ENCODE data around the gene PDE4D.
"Not testable (repeated sequence)": the region's sequence is repeated elsewhere in the genome, so short reads cannot be mapped to it uniquely, and the experiment has no call there.

The PDE4D gene

DNA sequence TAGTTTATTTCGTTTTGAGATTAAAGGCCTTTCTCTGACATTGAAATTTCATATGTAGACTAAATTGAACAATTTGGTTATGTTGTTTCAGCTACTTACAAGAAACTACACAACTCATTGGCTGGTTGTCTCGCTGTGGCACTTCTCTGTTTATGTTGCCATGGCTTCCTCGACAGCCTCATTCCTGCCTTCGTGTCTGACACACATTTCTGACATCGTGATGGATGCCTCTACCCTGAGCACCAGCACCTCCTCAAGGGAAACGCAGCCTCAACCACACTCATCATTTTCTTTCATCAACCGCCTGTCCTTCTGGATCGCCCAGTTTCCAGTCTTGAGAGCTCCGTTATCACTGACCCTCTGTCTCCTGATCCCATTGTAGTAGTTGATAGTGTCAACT lies 562.8 kb downstream of the PDE4D start:
- no peak for DNase-seq (ENCODE audit: low read depth, low spot score)

DNA sequence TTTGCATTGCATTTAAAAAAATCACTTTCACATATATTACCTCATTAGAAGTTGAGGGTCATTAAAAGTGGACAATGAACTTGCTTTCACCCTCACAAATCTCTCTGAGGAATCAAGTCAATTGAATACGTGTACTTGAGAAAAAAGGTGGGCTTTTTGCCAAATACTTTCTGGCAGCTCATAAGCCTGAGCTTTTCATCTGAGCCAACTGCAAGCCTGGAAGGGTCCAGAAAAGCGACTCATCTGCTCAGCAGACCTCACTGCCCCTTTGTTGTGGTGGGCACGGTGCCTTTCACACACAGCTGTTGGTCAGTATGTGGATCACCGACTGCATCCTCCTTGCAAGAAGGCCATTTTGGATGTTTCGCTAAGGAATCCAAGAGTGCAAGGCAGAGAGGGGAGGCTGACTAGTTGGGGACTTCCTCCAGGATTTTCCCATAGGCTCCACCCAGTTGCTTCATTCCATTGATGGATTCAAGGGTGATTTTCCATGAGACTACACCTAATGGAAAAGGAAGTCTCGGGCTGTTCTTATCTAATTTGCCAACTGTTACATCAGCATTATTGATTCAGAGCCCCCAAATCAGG lies 564.7 kb downstream of the PDE4D start:
- DNase-seq (ENCODE audit: low read depth, low spot score): no peak

DNA sequence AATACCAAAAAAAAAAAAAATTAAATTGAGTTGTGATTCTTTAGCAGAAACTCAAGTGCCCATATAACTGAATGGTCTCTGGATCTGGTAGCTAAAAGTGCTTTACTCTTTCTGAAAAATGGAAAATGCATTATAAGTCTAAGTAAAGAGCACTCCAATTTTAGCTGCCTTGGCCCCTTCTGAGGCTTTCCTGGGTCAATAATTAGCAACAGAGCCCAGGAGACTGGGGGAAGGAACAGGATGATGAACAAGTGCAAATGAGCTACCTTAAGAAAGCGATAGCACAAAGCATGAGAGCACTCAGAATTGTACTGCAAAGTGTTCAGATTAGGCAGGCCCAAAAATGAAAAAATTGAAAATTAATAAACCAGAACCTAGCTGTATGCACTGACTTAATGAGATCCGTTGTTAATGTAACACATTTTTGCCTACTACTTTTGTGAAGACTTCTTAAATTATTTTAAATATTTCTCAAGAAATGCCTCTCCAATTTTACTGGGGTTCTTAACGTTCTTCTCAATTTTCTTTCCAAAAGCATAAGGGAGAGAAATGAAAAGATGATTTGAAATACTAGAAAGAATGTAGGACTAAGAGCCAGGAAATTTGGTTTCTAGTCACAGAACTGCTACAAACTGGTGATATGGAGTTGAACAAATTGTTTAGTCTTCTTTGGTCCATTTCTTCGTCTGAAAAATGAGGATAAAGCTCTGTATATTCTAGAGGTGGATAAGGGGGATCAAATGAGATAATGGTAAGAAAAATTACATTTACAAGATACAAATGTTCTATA lies 566.1 kb downstream of the PDE4D start:
- no peak for DNase-seq (ENCODE audit: low read depth, low spot score)

DNA sequence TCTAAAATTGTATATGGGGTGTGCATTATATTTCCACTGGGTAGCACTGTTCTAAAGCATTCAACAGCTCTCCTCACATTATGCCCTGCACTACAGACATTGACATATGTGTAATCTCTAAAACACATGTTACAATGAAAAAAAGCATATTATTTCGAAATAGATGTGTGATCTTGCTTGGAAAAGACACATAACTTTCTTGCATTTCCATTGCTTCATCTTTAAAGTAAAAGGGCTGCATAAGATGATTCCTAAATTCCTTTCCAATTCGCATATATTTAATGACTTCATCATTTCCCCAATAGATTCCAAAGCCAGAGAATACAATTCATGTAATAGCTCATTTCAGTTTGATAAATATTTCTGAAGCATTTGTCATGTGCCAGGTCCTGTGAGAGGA lies 566.9 kb downstream of the PDE4D start:
- no peak for DNase-seq (ENCODE audit: low read depth, low spot score)

DNA sequence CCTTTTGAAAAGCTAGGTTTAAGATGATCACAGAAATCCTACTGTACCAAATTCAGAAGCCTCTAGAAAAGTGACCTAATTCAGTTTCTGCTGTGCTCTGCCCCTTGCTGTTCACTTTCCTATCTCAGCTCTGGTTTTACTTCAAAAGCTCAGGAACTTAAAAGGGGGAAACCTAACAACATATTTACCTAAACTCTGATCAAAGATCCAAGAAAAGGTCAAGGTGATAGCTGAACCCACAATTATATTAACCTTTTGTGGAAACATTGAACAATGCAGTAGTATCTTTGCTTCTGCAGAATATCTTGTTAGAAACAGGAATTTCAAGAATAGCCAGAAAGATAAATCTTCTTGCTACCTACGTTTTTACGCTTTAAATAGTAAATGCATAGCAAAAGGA lies 568.5 kb downstream of the PDE4D start:
- no peak for DNase-seq (ENCODE audit: low read depth, low spot score)

DNA sequence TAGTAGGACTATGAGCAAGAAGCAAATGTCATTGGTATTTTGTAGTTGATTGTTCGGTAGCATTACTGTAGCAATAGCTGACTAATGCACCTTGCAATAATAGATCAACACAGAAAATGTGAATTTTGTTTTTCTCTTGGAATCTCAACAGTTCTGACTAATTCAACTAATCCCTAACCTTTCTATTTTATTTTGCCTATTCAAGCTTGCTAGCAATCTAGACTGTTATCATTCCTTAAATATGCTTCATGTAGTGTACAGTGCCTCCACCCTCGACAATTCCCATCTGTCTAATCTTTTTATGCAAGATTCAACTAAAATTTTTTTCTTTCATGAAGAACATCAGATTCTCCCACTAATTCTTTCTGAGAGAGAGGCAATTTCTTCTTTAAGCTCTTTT lies 570.6 kb downstream of the PDE4D start:
- DNase-seq (ENCODE audit: low read depth, low spot score): no peak

DNA sequence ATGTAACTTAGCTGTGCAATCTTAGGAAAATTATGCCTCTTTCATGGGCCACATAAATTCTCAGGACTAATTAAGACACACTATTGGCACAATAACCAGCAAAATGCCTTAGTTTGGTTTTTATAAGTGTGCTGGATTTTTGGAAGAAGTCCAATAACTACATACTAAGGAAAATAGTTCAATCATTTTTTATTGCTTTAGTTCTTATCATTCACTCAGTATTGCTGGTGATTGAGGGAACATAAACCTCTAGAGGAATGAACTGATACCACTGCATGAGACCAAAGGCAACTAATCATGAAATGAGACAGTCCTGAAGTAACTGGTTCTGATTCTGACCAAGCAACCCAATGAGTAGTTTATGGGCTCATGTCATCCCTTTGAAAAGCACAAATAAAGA lies 571.5 kb downstream of the PDE4D start:
- no peak for DNase-seq (ENCODE audit: low read depth, low spot score)

DNA sequence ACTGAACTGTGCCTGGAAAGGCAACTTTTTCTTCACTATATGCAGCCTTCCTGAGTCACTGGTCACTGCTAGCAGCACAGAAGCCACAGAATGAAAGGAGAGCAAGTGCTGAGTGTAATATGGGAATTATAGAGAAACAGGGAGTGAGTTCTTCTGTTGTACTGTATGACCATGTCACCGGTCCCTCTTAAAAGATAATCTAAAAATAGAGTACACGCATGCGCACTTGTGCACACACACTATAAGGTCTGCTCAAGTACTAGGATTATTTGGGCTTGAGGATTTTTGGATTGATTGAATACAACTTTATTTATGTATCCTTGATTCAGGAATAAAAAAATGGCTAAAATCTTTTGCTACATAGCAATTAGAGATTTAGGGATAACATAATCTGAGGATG lies 571.9 kb downstream of the PDE4D start:
- no peak for DNase-seq (ENCODE audit: low read depth, low spot score)

DNA sequence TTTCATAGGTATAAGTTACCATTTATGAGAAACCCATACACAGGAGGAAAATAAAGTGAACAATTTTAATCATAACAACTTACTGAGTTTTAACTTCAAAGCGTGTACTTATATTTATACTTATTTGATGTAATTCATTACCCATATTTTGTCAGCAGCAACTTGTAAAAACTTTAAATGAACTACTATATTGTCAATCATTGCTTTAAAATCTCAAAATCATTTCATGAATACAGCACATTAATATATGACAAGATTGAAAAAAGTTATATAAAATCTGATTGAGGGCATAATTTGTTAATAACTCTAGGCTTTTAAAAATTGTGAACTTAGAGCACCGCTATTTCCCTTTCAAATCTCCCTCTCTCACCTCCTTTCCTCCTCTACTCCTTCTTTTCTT lies 573.1 kb downstream of the PDE4D start:
- DNase-seq (ENCODE audit: low read depth, low spot score): no peak

DNA sequence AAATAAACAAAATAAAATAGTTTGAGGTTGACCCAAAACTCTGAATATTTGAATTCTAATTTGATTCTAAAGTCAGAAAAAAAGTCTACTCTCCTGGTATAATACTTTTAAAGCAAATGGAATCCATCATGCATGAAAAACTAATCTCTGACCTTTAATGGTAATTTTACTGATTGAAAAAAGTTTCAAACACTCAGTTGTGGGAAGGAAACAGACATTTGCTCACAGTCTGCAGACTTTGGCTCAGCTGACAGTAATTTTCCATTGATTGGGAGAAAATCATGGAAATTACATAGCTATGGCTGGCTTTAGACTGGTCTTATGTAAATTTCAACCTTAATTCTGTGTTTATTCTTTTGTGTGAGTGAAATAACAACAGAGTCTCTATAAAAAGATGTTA lies 574.3 kb downstream of the PDE4D start:
- DNase-seq (ENCODE audit: low read depth, low spot score): no peak

DNA sequence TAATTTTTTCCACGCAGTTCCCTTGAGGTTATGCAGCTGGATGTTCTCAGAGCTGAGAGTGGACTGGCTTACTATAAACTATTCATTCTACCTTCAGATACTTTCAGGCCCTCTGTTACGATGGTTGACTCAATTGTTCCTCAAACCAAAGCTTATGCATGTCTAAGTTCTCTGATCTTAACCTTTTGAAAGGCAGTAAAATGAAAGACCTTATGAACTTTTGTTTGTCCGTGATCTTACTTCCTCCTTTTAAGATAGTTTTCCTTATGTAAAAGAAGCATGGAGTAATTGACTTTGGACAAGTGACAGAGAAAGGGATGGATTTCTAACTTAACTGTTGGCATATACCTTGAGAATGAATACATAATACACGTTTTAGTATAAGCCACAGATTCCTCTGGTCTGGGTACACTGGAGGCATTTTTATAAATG lies 575.7 kb downstream of the PDE4D start:
- no peak for DNase-seq (ENCODE audit: low read depth, low spot score)

DNA sequence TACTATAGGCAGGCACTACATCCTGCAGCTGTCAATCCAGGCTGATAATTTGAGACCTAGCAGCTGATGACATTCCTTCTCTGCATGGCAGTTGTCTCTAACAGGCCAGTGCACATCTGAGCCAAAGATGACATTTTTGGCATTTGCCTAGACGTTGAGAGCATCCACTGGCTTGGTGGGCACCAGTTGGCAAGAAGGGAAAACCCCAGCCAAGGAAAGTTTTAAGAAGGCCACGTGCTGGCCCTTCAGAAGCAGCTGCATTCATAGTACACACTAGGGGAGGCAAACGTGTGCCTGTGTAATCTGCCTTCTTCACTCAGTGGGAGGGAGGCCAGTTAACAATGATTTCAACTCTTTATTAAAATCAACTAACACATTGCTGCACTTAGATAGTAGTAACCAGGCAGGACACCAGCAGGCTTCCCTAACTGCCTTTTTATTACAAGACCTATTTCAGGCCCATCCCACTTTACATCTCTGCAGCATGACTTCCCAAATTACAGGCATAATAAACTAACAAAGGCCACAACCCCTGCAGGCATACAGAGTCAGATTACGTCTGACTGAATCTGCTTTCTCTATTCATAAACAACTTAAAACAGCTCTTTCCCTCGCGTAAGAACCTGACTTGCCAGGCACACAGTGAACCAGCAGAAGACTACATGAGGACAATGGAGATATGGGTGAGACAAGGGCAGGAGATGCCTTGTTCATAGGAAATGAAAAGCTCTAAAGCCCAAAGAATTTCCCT lies 576.3 kb downstream of the PDE4D start:
- peak; percentile 57 for DNase-seq (ENCODE audit: low read depth, low spot score)

DNA sequence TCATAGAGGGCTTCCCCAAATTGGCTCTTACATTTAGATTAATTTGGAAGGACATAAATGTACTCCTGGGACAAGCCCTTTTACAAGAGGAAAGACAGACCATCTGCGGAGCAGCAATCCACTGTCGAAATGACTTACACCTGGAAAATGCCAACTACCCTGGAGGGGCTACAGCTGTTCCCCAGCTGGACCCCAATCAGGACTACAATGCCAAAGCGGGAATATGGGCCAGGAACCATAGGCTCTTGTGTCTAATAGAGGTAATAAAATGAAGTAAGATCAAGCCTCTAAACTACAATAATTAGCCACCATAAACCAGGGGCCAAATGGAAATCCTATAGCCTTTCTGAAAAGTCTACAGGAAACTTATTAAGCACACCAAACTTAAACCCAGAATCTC lies 581.3 kb downstream of the PDE4D start:
- DNase-seq (ENCODE audit: low read depth, low spot score): no peak

DNA sequence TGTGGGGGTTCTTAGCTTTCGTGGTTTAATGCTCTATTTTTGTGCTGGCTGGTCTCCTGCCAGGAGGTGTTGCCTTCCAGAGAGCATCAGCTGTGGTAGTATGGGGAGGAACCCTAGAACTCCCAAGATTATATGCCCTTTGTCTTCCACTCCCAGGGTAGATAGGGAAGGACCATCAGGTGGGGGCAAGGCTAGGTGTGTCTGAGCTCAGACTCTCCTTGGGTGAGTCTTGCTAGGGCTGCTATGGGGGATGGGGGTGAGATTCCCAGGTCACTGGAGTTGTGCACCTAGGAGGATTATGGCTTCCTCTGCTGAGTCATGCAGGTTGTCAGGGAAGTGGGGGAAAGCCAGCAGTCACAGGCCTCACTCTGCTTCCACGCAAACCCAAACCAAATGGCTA lies 584.8 kb downstream of the PDE4D start:
- DNase-seq (ENCODE audit: low read depth, low spot score): not testable (repeated sequence)

DNA sequence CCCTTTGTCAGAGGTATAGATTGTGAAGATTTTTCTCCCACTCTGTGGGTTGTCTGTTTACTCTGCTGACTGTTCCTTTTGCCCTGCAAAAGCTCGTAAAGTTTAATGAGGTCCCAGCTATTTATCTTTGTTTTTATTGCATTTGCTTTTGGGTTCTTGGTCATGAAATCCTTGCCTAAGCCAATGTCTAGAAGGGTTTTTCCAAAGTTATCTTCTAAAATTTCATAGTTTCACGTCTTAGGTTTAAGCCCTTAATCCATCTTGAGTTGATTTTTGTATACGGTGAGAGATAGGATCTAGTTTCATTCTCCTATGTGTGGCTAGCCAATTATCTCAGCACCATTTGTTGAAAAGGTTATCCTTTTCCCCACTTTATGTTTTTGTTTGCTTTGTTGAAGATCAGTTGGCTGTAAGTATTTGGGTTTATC lies 590.2 kb downstream of the PDE4D start:
- not testable (repeated sequence) for DNase-seq (ENCODE audit: low read depth, low spot score)

DNA sequence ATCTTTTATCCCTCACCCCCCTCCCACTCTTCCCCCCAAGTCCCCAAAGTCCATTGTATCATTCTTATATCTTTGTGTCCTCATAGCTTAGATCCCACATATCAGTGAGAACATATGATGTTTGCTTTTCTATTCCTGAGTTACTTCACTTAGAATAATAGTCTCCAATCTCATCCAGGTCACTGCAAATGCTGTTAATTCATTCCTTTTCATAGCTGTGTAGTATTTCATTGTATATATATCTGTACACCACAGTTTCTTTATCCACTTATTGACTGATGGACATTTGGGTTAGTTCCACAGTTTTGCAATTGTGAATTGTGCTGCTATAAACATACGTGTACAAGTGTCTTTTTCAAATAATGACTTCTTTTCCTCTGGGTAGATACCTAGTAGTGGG lies 591.0 kb downstream of the PDE4D start:
- not testable (repeated sequence) for DNase-seq (ENCODE audit: low read depth, low spot score)

DNA sequence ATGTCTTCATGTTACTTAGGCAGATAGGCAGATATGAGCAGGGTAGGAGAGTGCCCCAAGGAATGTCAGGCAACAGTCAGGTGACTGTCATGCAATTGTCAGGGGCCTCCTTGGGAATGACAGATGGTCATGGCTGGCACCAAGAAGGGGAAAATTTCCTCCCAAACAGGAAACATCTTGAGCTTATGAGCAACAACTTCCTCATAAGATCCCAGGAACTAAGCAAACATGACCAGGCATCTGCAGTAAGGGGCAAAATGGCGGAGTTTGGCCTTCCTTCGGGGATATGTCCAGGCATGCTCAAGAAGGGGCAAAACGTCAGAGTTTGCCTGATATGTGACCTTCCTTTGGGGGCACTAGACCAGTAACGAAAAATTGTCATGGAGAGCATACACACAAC lies 591.8 kb downstream of the PDE4D start:
- DNase-seq (ENCODE audit: low read depth, low spot score): no peak

DNA sequence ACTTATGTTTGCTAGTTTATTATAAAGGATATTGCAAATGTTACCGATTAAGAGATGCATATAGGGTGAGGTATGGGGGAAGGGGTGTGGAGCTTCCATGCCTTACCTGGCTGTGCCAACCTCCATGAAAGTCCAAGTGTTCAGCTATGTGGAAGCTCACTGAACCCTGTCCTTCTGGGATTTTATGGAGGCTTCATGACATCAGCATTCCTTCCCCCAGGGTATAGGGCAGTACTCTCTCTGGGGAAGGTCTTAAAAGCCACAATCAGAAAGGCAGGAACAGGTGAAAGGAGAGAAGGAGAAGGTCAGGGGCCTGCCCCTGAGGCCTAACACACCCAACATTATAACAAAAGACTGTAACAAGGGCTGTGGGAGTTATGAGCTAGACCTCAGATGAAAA lies 592.6 kb downstream of the PDE4D start:
- DNase-seq (ENCODE audit: low read depth, low spot score): no peak

DNA sequence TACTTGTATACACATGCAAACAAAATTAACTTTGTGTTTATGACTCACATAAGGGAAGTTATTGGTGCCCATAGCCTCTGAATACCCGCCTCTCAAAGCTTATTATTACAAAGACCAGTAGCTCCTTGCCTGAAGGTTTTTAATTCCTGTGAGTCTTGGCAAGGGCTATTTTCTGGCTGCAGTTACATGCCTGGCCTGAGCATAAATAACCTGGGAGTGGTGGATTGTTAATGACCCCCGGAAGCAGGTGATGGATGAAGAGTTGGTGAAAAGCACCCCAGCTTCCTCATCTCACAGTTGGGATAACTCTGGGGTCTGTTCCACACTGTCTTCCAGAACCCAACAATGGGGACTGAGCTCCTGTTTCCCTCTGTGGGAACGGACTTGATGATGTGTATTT lies 594.5 kb downstream of the PDE4D start:
- no peak for DNase-seq (ENCODE audit: low read depth, low spot score)

DNA sequence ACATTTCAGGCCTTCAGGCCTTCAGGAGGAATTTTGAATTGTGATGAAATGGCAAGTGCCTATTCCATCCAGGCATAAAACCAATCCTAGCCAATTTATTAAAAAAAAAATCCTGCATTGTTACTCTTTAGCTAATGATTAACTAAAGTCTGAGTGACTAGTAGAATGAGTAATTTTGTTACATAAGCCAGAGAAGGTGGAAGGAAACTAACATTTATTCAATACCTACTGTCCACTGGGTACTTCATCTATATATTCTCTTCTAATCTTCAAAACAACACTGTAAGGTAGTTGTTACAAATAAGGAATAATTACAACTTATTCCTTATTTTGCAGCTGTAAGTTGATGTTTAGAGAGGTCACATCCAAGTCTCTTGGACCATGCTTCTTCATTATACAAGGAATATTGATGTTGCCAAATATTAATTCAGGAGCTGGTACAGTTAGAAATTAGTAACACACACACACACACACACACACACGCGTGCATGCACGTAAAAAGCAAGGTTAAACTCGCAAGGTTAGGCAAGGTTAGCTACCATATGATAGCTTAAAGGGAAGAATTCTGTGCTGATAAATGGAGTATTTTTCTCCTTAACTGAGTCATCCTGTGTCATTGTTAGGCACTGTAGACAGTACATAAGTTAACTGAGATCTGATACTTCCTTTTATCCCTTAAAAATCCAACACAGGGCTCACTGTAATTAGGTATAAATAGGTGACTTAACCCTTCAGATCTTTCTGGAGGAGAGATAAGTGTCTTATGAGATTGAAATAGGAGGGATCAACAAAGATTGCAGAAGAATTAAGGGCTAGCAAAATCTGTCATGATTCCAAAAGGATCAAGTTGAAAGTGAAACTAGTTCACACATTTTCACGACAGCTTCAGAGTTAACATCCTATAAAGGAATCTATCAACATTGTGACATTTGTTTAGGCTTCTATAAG lies 596.9 kb downstream of the PDE4D start:
- DNase-seq (ENCODE audit: low read depth, low spot score): no peak

DNA sequence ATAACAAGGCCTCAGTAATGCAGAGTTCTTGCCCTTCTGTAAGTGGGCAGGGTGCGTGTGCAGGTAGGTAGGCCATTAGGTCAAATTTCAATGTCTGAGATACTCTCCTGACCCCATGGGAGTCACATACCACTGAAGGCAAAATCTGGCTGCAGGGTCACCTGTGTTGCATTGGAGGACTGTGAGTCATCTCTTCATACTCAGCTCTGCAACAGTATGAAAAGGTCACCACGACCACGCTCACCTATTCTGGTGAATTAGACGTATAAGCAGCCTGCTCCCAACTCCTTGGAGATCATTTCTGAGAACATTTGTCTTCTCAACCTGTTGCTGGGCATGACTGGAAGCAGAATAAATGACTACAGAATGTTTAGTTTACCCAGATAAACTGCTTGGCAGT lies 599.8 kb downstream of the PDE4D start:
- no peak for DNase-seq (ENCODE audit: low read depth, low spot score)

DNA sequence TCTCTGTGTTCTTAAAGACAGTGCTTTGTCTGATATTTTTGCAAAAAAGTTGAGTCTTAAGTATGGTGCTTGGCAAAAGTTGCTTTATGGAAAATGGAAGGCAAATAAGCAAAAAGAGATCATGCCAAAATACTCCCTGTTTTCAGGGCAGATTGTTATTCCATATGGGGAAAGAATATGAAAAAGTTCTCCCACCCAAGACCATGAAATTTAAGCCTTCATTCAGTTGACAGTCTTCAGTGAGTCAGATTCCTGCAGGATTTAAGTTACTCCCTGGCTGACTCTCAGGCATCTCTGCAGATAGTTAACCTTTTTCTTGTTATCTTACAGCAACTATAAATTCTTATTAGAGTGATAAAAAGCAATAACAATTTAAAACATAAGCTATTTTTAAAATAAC lies 601.6 kb downstream of the PDE4D start:
- no peak for DNase-seq (ENCODE audit: low read depth, low spot score)
